ENCODE data around the gene ADD3. TPM values are rescaled to one million over a fixed set of nuclear protein-coding genes. Genes with fewer than 3 reads are reported as not detected.
"Not testable (repeated sequence)": the region's sequence is repeated elsewhere in the genome, so short reads cannot be mapped to it uniquely, and the experiment has no call there.

Gene ADD3
- polyA plus RNA-seq, 4 donors: 230 to 315 (median 268) TPM

- DNase-seq (ENCODE audit: low read depth in 4 of 4, low spot score in 2 of 4): no peak
These were observed 32.3 kb upstream of the ADD3 start for GRCh38 chr10:109975244-109976190.

GRCh38 chr10:109976681-109977080, 31.1 kb upstream of the ADD3 start:
- no peak for DNase-seq (ENCODE audit: low read depth in 4 of 4, low spot score in 2 of 4)

- no peak for DNase-seq (ENCODE audit: low read depth in 4 of 4, low spot score in 2 of 4)
These were observed 30.4 kb upstream of the ADD3 start for GRCh38 chr10:109977382-109977806.

- DNase-seq (ENCODE audit: low read depth in 4 of 4, low spot score in 2 of 4): no peak
These were observed 29.3 kb upstream of the ADD3 start for GRCh38 chr10:109978481-109978880.

- no peak for DNase-seq (ENCODE audit: low read depth in 4 of 4, low spot score in 2 of 4)
These were observed 28.6 kb upstream of the ADD3 start for GRCh38 chr10:109979215-109979614.

- DNase-seq (ENCODE audit: low read depth in 4 of 4, low spot score in 2 of 4): no peak
These were observed 26.1 kb upstream of the ADD3 start for GRCh38 chr10:109981650-109982049.

- no peak for DNase-seq (ENCODE audit: low read depth in 4 of 4, low spot score in 2 of 4)
These were observed 25.7 kb upstream of the ADD3 start for GRCh38 chr10:109982123-109982522.

- no peak for DNase-seq (ENCODE audit: low read depth in 4 of 4, low spot score in 2 of 4)
These were observed 25.0 kb upstream of the ADD3 start for GRCh38 chr10:109982812-109983211.

- DNase-seq (ENCODE audit: low read depth in 4 of 4, low spot score in 2 of 4): no peak
These were observed 23.8 kb upstream of the ADD3 start for GRCh38 chr10:109984013-109984412.

- not testable (repeated sequence) for DNase-seq (ENCODE audit: low read depth in 4 of 4, low spot score in 2 of 4)
These were observed 22.0 kb upstream of the ADD3 start for GRCh38 chr10:109985768-109986167.

- no peak for DNase-seq (ENCODE audit: low read depth in 4 of 4, low spot score in 2 of 4)
These were observed 20.2 kb upstream of the ADD3 start for GRCh38 chr10:109987452-109988211.

GRCh38 chr10:109988212-109988596, 19.6 kb upstream of the ADD3 start:
- DNase-seq (ENCODE audit: low read depth in 4 of 4, low spot score in 2 of 4): no peak

GRCh38 chr10:109991266-109991855, 16.4 kb upstream of the ADD3 start:
- no peak for DNase-seq (ENCODE audit: low read depth in 4 of 4, low spot score in 2 of 4)

- DNase-seq (ENCODE audit: low read depth in 4 of 4, low spot score in 2 of 4): no peak
These were observed 15.3 kb upstream of the ADD3 start for GRCh38 chr10:109992485-109992884.

GRCh38 chr10:109993551-109994330, 14.0 kb upstream of the ADD3 start:
- no peak for DNase-seq (ENCODE audit: low read depth in 4 of 4, low spot score in 2 of 4)

GRCh38 chr10:109994711-109995577, 12.8 kb upstream of the ADD3 start:
- DNase-seq (ENCODE audit: low read depth in 4 of 4, low spot score in 2 of 4): no peak

- DNase-seq (ENCODE audit: low read depth in 4 of 4, low spot score in 2 of 4): no peak
These were observed 12.2 kb upstream of the ADD3 start for GRCh38 chr10:109995595-109995994.

GRCh38 chr10:109996225-109996624, 11.6 kb upstream of the ADD3 start:
- DNase-seq (ENCODE audit: low read depth in 4 of 4, low spot score in 2 of 4): no peak

GRCh38 chr10:109996766-109997171, 11.0 kb upstream of the ADD3 start:
- DNase-seq (ENCODE audit: low read depth in 4 of 4, low spot score in 2 of 4): no peak

- DNase-seq (ENCODE audit: low read depth in 4 of 4, low spot score in 2 of 4): no peak
These were observed 10.6 kb upstream of the ADD3 start for GRCh38 chr10:109997233-109997632.
